ENCODE data around the gene INPPL1.

The INPPL1 gene

GRCh38 chr11:72218251-72218745 is 6.3 kb upstream of the INPPL1 start:
- no peak for DNase-seq (ENCODE audit: low spot score)

GRCh38 chr11:72220696-72221363 is 3.7 kb upstream of the INPPL1 start:
- no peak for DNase-seq (ENCODE audit: low spot score)

GRCh38 chr11:72221386-72222075 is 3.0 kb upstream of the INPPL1 start:
- no peak for DNase-seq (ENCODE audit: low spot score)

GRCh38 chr11:72222106-72222891 is 2.3 kb upstream of the INPPL1 start:
- no peak for DNase-seq (ENCODE audit: low spot score)

GRCh38 chr11:72222907-72223614 is 1.5 kb upstream of the INPPL1 start:
- DNase-seq (ENCODE audit: low spot score): peak; percentile 86

GRCh38 chr11:72223615-72224563 is 678 bp upstream of the INPPL1 start:
- no peak for DNase-seq (ENCODE audit: low spot score)

- DNase-seq (ENCODE audit: low spot score): no peak
Measured at GRCh38 chr11:72225411-72225951, 914 bp downstream of the INPPL1 start.

- DNase-seq (ENCODE audit: low spot score): no peak
Measured at GRCh38 chr11:72226701-72227100, 2.1 kb downstream of the INPPL1 start.

GRCh38 chr11:72227316-72228228 is 3.0 kb downstream of the INPPL1 start:
- no peak for DNase-seq (ENCODE audit: low spot score)

GRCh38 chr11:72228229-72228843 is 3.8 kb downstream of the INPPL1 start:
- no peak for DNase-seq (ENCODE audit: low spot score)

GRCh38 chr11:72228844-72229231 is 4.3 kb downstream of the INPPL1 start:
- DNase-seq (ENCODE audit: low spot score): no peak

- DNase-seq (ENCODE audit: low spot score): no peak
Measured at GRCh38 chr11:72229336-72229924, 4.9 kb downstream of the INPPL1 start.

GRCh38 chr11:72229925-72230763 is 5.6 kb downstream of the INPPL1 start:
- DNase-seq (ENCODE audit: low spot score): no peak

GRCh38 chr11:72230764-72231365 is 6.3 kb downstream of the INPPL1 start:
- no peak for DNase-seq (ENCODE audit: low spot score)

GRCh38 chr11:72231396-72232259 is 7.1 kb downstream of the INPPL1 start:
- no peak for DNase-seq (ENCODE audit: low spot score)

GRCh38 chr11:72232260-72233055 is 7.9 kb downstream of the INPPL1 start:
- no peak for DNase-seq (ENCODE audit: low spot score)
